T-cell (primary cell): ENCODE results near the gene SEH1L. TPM values are rescaled to one million over a fixed set of nuclear protein-coding genes. Genes with fewer than 3 reads are reported as not detected.

Source experiments
- ATAC-seq, 4 experiments: fragments of 200-7000 bp in 3 of 4; fragments of 150-1000 bp in 1 of 4; cut with Tn5 transposase; replicated peaks in 1 of 4; 1 replicate in 3 of 4; 2 replicates in 1 of 4; pipeline ENCODE4 v1.10.0; 2021; ENCODE audit warnings: moderate library complexity in 3 of 4, mild to moderate bottlenecking in 2 of 4, moderate number of reproducible peaks in 1 of 4
- CTCF ChIA-PET, 2 donors: fragments of 300-600 bp; sonication (Branson Sonifier 250); formaldehyde crosslinking; loops; one replicate each; lab custom pipeline; 2022; ENCODE audit warnings: antibody characterized with exemption in 2 of 2; lab: Charles Lee
- POLR2A ChIA-PET, 2 donors: fragments of 300-600 bp; sonication (Branson Sonifier 250); formaldehyde crosslinking; loops; one replicate each; lab custom pipeline; 2022; ENCODE audit warnings: antibody characterized with exemption in 2 of 2; lab: Charles Lee
- DNase-seq, 35 experiments: peaks; one replicate each; pipeline versions ENCODE4 v3.0.0 to v3.0.0-alpha.2; 2013 to 2023
- H3K27ac ChIP-seq: one replicate; pipeline ENCODE4 v1.5.1; 2013; ENCODE audit warnings: low read length
- H3K27me3 ChIP-seq, 2 experiments: replicated peaks in 1 of 2; 1 replicate in 1 of 2; 2 replicates in 1 of 2; pipeline versions ENCODE4 v1.6.1 to v1.7.0; 2013; ENCODE audit warnings: low read length in 1 of 2, mixed read lengths in 1 of 2; ENCODE audit not compliant: control insufficient read depth in 2 of 2, insufficient read depth in 2 of 2; ENCODE audit errors: extremely low read depth in 1 of 2
- H3K36me3 ChIP-seq, 2 donors: 1 replicate in 1 of 2; 2 replicates in 1 of 2; pipeline versions ENCODE4 v1.6.1 to v1.7.0; 2013; ENCODE audit warnings: low read length in 1 of 2; ENCODE audit not compliant: control insufficient read depth in 2 of 2, insufficient read depth in 1 of 2; ENCODE audit errors: extremely low read depth in 1 of 2
- H3K4me1 ChIP-seq, 2 experiments: 1 replicate in 1 of 2; 2 replicates in 1 of 2; pipeline versions ENCODE4 v1.6.1 to v1.7.0; 2013; ENCODE audit warnings: low read length in 2 of 2, mixed read lengths in 1 of 2; ENCODE audit not compliant: insufficient read depth in 2 of 2, control insufficient read depth in 1 of 2; ENCODE audit errors: extremely low read depth in 1 of 2
- H3K4me3 ChIP-seq, 2 donors: 1 replicate in 1 of 2; 2 replicates in 1 of 2; pipeline versions ENCODE4 v1.5.1 to v1.7.0; 2013; ENCODE audit warnings: mild to moderate bottlenecking in 2 of 2, low read length in 1 of 2, moderate library complexity in 1 of 2; ENCODE audit not compliant: control insufficient read depth in 1 of 2; ENCODE audit errors: extremely low read depth in 1 of 2
- H3K9me3 ChIP-seq: 2 replicates; pipeline ENCODE4 v1.7.0; 2013
- H3K27ac Mint-ChIP-seq, 2 donors: one replicate each; pipeline ENCODE4 v1.8.0; 2020 to 2021; ENCODE audit warnings: mild to moderate bottlenecking in 2 of 2, mixed read lengths in 2 of 2
- H3K27me3 Mint-ChIP-seq, 2 donors: one replicate each; pipeline ENCODE4 v1.8.0; 2021 to 2022; ENCODE audit warnings: mixed read lengths in 2 of 2
- H3K36me3 Mint-ChIP-seq: one replicate; pipeline ENCODE4 v1.8.0; 2021; ENCODE audit warnings: mixed read lengths
- H3K4me1 Mint-ChIP-seq, 3 donors: one replicate each; pipeline ENCODE4 v1.8.0; 2020 to 2022; ENCODE audit warnings: mixed read lengths in 3 of 3, mild to moderate bottlenecking in 1 of 3
- H3K4me3 Mint-ChIP-seq, 3 donors: one replicate each; pipeline ENCODE4 v1.8.0; 2020 to 2022; ENCODE audit warnings: mild to moderate bottlenecking in 3 of 3, mixed read lengths in 3 of 3, moderate library complexity in 3 of 3
- H3K9me3 Mint-ChIP-seq, 3 donors: one replicate each; pipeline ENCODE4 v1.8.0; 2020 to 2022; ENCODE audit warnings: mixed read lengths in 3 of 3
- WGBS: methylation state at CpG from one replicate; pipeline ENCODE4 v1.1.5; 2013; ENCODE audit warnings: missing lambda C conversion rate; ENCODE audit not compliant: insufficient coverage; 5-methylcytosine and 5-hydroxymethylcytosine counted together
- total RNA-seq, 35 experiments: library from RNA in 6 of 35; stranded (reverse) in 6 of 35; fragments of 120-200 nt in 1 of 35; gene quantifications; one replicate each; pipeline versions ENCODE4 v1.2.1 to v1.2.4 and lab custom pipeline; 2013 to 2026

Gene SEH1L
- total RNA-seq, 5 donors from 2014 or later (not counting 1 experiment from before 2014, with no cell fraction given): 28.4 to 34.9 (median 29.9) TPM

- no peak for ATAC-seq
- POLR2A ChIA-PET: interaction anchor here in 1 of 2 donors (0.7 kb wide), 1 partner anchor 305 kb away, joined by 3 read pairs; no protein-coding TSS in a partner anchor
Measured at GRCh38 chr18:13028869-13029268, 81.1 kb downstream of the SEH1L start.

GRCh38 chr18:13032173-13032572, 84.4 kb downstream of the SEH1L start:
- ATAC-seq (no peak), DNase-seq (peak in 1 of 35 experiments; percentile 3)
- Mint-ChIP-seq H3K27ac (peak overlapping the region; percentile 10 to 13), H3K4me3 (no peak overlapping the region), H3K9me3 (no peaks in the 10 kb centered on the region), H3K27me3 (no peaks in the 10 kb centered on the region), H3K36me3 (peaks cover 58% of the 10 kb centered on the region), H3K4me1 (peaks cover 6 to 10% (median 8%) of the 10 kb centered on the region in 3 donors)
- Histone ChIP-seq H3K27ac (no peak overlapping the region), H3K36me3 (peaks cover 6 to 63% of the 10 kb centered on the region in 2 donors), H3K4me1 (peaks cover 0 to 5% of the 10 kb centered on the region in 2 experiments), H3K4me3 (no peak overlapping the region), H3K9me3 (no peaks in the 10 kb centered on the region), H3K27me3 (no peaks in the 10 kb centered on the region)
- WGBS: 52% methylated on average over 5 of the region's 5 CpGs
- ChIA-PET POLR2A (no interaction called here), CTCF (no interaction called here)

More at GRCh38 chr18:13028869-13029268, 81.1 kb downstream of the SEH1L start:
- DNase-seq: no peak
- H3K4me3 Mint-ChIP-seq: no peak overlapping the region
- H3K27ac Mint-ChIP-seq: no peak overlapping the region
- WGBS: no CpG with 5 or more reads among the region's 2 CpGs
- H3K27me3 Mint-ChIP-seq: no peaks in the 10 kb centered on the region
- Histone ChIP-seq H3K27me3 (no peaks in the 10 kb centered on the region), H3K36me3 (peaks cover 6 to 73% of the 10 kb centered on the region in 2 donors), H3K4me3 (no peak overlapping the region), H3K4me1 (peaks cover 0 to 5% of the 10 kb centered on the region in 2 experiments), H3K27ac (no peak overlapping the region), H3K9me3 (no peaks in the 10 kb centered on the region)
- CTCF ChIA-PET: no interaction called here
- H3K36me3 Mint-ChIP-seq: peaks cover 60% of the 10 kb centered on the region
- H3K4me1 Mint-ChIP-seq: peaks cover 10 to 12% (median 11%) of the 10 kb centered on the region in 3 donors
- H3K9me3 Mint-ChIP-seq: no peaks in the 10 kb centered on the region

- WGBS: 100% methylated on average over 1 of the region's 7 CpGs
- no peak overlapping the region for H3K27ac Mint-ChIP-seq
- no peaks in the 10 kb centered on the region for H3K27me3 Mint-ChIP-seq
- peaks cover 6 to 48% of the 10 kb centered on the region in 2 donors for H3K36me3 ChIP-seq
- no peaks in the 10 kb centered on the region for H3K27me3 ChIP-seq
- peaks cover 0 to 5% of the 10 kb centered on the region in 2 experiments for H3K4me1 ChIP-seq
- peaks cover 16 to 25% (median 19%) of the 10 kb centered on the region in 3 donors for H3K4me1 Mint-ChIP-seq
- no peak for DNase-seq
- CTCF ChIA-PET: interaction anchor here in 1 of 2 donors (0.6 kb wide), 1 partner anchor 26 kb away, joined by 3 read pairs; no protein-coding TSS in a partner anchor
- H3K4me3 ChIP-seq: no peak overlapping the region
- no peaks in the 10 kb centered on the region for H3K9me3 Mint-ChIP-seq
- H3K36me3 Mint-ChIP-seq: peaks cover 63% of the 10 kb centered on the region
- no peaks in the 10 kb centered on the region for H3K9me3 ChIP-seq
- no peak for ATAC-seq
- POLR2A ChIA-PET: no interaction called here
- H3K27ac ChIP-seq: no peak overlapping the region
- no peak overlapping the region for H3K4me3 Mint-ChIP-seq
Measured at GRCh38 chr18:13035249-13035914, 87.6 kb downstream of the SEH1L start.

GRCh38 chr18:13036622-13037320, 89.0 kb downstream of the SEH1L start:
- no peaks in the 10 kb centered on the region for H3K27me3 Mint-ChIP-seq
- Histone ChIP-seq H3K4me3 (no peak overlapping the region), H3K27ac (no peak overlapping the region), H3K27me3 (no peaks in the 10 kb centered on the region), H3K36me3 (peaks cover 10 to 40% of the 10 kb centered on the region in 2 donors), H3K4me1 (peaks cover 0 to 4% of the 10 kb centered on the region in 2 experiments), H3K9me3 (no peaks in the 10 kb centered on the region)
- peaks cover 59% of the 10 kb centered on the region for H3K36me3 Mint-ChIP-seq
- WGBS: 100% methylated on average over 1 of the region's 7 CpGs
- no peak overlapping the region for H3K4me3 Mint-ChIP-seq
- ATAC-seq (no peak), DNase-seq (no peak)
- peaks cover 15 to 24% (median 16%) of the 10 kb centered on the region in 3 donors for H3K4me1 Mint-ChIP-seq
- no peaks in the 10 kb centered on the region for H3K9me3 Mint-ChIP-seq
- POLR2A ChIA-PET: interaction anchor here in 1 of 2 donors (0.6 kb wide), 1 partner anchor 103 kb away, joined by 3 read pairs; no protein-coding TSS in a partner anchor
- CTCF ChIA-PET: interaction anchor here in 1 of 2 donors (0.5 kb wide), 1 partner anchor 122 kb away, joined by 3 read pairs; no protein-coding TSS in a partner anchor
- no peak overlapping the region for H3K27ac Mint-ChIP-seq

Other genes starting within 250 kb of the SEH1L start
- gene CEP76, start 245.3 kb upstream of the SEH1L start, total RNA-seq: 1 to 10 TPM; 6.8 to 9.7 (median 8.2) TPM
- 10 to 100 TPM; 50.3 to 59.9 (median 56.1) TPM for gene PSMG2, start 245.0 kb upstream of the SEH1L start, total RNA-seq
- 10 to 100 TPM; 44.8 to 78.4 (median 57.2) TPM for gene PTPN2, start 63.8 kb upstream of the SEH1L start, total RNA-seq
- gene CEP192, start 43.4 kb downstream of the SEH1L start, total RNA-seq: 10 to 100 TPM; 28.9 to 37.2 (median 32.9) TPM